Skin epidermis (tissue), 12 donors: ENCODE results near the gene SURF1.
"Not testable (repeated sequence)": the region's sequence is repeated elsewhere in the genome, so short reads cannot be mapped to it uniquely, and the experiment has no call there.

ENCODE experiments used
- H3K27ac ChIP-seq, 21 experiments: fragments of 200-600 bp; sonication (generic) in 11 of 21; one replicate each; pipeline ENCODE4 v1.5.0; 2020; ENCODE audit warnings: mild to moderate bottlenecking in 3 of 21, inconsistent platforms in 2 of 21, moderate library complexity in 2 of 21
- H3K4me3 ChIP-seq, 7 experiments: fragments of 200-600 bp; sonication (generic) in 2 of 7; one replicate each; pipeline ENCODE4 v1.5.0; 2020; ENCODE audit warnings: inconsistent platforms in 2 of 7, mild to moderate bottlenecking in 2 of 7, moderate library complexity in 1 of 7

The SURF1 gene

DNA sequence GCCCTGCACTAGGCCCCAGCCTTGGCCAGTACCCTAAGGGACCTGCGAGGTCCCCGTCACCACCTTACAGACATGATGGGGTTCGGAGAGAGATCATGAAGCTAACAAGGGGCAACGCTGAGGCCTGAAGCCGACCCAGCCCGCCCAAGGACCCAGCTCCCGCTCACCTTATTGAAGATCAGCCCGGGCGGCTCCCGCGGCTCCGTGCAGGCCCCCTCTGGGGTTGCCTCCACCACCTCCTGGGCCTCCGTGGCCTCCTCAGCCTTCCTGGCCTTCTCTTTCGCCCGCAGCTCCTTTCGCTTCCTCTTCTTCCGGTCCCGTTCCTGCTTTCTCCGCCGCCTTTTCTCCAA lies 23.9 kb downstream of the SURF1 start:
- H3K27ac ChIP-seq: no peak overlapping the region
- no peak overlapping the region for H3K4me3 ChIP-seq

DNA sequence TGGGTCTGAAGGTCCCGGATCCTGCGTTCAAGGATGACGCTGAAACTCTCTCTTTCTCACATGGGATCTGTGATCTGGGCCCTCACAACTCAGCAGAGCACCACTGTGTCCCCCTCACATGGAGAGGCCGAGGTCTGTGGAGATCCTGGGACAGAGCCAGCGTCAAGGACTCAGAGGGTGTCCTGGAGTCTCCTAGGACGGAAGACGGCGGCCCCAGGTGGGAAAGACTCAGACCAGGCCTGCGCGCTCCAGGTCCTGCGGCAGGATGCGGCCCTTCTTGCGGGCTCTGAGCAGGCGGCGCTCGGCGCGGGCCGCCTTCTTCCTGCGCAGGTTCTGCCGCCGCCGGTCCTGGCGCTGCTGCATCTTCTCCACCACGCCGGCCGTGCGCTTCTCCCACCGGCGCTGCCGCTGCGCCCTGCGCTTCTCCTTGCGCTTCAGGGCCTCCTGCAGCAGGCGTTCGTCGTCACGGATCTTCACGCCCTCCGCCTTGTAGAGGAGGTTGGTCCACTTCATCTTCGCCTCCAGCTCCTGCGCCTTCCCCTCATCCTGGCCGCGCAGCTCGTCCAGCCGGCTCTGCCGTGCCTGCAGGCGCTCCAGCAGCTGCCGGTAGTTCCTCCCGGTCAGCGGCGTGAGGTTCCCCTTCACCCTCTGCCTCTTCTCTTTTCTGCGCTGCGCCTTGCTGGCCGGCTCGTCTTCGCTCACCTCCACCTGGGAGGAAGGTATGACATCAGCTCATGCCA lies 24.5 kb downstream of the SURF1 start:
- H3K4me3 ChIP-seq: no peak overlapping the region
- H3K27ac ChIP-seq: no peak overlapping the region

DNA sequence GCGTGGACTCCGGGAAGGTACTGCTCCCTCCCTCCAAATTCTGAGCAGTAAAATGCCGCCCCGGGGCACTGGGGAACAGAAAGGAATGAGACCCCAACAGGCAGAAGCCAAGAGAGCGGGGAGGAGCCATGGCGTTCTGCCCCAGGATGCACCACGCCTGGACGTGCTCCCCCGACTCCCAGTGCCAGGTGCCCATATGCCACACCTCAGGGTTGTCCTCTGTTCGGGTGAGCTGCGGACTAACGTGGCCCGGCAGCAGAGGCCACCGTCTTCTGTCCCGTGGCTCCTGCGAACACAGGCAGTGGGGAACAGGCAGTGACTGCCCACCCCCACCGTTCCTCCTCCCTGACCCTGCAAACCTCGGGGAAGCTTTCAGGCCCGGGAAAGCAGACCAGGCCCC lies 25.1 kb downstream of the SURF1 start:
- Histone ChIP-seq H3K4me3 (no peak overlapping the region), H3K27ac (no peak overlapping the region)

DNA sequence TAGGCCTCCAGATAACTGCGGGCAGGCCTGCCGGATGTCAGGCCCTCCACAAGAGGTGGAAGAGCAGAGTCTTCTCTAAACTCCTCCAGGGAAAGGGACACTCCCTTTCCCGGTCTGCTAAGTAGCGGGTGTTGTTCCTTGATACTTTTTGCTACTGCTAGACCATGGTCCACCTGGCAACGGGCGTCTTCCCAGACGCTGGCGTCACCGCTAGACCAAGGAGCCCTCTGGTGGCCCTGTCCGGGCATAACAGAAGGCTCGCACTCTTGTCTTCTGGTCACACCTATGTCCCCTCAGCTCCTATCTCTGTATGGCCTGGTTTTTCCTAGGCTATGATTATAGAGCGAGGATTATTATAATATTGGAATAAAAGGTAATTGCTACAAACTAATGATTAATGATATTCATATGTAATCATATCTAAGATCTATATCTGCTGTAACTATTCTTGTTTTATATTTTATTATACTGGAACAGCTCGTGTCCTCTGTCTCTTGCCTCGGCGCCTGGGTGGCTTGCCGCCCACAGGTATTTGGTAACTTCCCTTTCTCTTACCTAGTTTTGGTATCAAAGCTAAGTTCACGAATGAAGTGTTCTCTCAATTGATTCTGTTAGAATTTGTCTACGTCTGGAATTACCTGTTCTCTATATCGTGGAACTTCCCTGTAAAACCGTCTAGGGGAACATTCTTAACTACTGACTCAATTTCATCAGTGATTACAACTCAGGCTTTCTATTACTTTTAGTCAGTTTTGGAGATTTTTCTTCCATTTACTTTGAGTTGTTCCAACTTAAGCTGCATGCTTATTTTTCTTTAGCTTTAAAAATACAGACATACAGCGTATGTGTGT lies 26.8 kb downstream of the SURF1 start:
- H3K27ac ChIP-seq: not testable (repeated sequence)

DNA sequence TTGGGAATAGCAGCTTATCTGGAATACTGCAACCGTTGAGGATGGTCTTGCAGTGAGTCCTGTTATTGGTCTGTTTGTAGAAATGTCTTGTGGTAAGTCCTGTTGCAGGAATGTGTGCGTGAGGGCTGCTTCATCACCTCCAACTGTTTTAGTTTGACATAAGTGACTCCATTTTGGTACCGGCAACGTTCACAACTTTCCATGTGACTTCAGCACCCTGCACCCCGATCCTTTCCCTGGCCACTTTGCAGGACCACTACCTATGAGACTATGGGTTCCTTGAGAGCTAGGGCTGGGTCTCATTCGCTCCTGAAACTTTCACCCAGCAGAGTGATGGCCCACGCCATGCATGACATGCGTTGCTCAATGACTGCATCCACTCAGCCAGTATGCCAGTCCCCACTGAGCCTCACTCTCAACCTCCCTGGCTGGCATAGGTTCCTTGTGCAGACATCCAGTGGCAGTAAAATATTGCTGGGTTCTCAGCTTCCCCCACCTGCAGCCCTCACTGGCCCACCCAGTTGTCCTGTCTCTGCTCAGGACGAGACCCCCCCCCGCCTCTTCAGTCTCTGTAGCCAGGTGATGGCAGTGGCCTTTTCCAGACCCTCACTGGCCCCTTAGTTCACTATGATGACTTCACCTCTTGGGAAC lies 28.3 kb downstream of the SURF1 start:
- no peak overlapping the region for H3K27ac ChIP-seq

More for the DNA sequence above, 26.8 kb downstream of the SURF1 start:
- not testable (repeated sequence) for H3K4me3 ChIP-seq

DNA sequence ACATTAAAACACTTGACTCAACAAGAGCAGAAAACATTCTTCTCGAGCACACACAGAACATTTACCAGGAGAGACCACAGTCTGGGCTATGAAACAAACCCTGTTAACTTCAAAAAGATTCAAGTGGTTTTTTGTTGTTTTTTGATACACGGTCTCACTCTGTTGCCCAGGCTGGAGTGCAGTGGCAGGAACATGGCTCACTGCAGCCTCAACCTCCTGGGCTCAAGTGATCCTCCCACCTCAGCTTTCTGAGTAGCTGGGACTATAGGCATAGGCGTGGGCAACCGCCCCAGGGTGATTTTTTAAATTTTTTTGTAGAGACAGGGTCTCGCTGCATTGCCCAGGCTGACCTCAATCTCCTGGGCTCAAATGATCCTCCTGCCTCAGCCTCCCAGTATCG lies 29.3 kb downstream of the SURF1 start:
- not testable (repeated sequence) for H3K4me3 ChIP-seq, H3K27ac ChIP-seq

More for the DNA sequence above, 28.3 kb downstream of the SURF1 start:
- H3K4me3 ChIP-seq: no peak overlapping the region

DNA sequence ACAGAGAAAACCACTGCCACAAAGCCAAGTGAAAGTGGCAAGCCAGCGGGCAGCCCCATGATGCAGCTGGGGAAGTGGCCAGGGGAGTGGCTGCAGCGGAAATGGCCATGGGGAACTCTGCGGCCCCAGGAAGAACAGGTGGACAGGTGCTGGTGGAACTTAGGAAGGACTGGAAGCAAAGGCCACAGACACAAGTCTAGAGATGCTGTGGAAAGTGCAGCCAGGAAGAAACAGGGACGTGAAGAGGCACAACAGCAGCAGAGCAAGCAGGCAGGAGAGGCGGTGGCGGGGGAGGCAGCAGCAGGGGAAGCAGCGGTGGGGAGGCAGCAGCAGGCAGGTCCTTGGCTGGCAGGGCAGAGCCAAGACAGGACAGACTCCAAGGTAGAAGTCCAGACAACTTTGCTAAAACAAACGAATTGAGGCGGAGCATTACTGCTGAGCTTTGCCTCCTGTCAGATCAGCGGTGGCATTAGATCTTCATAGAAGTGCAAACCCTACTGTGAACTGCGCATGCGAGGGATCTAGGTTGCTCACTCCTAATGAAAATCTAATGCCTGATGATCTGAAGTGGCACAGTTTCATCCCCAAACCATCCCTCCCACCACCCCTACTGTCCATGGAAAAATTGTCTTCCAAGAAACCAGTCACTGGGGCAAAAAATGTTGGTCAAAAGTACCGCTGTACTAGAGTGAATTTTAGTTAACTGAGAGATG lies 32.1 kb downstream of the SURF1 start:
- Histone ChIP-seq H3K4me3 (no peak overlapping the region), H3K27ac (no peak overlapping the region)

DNA sequence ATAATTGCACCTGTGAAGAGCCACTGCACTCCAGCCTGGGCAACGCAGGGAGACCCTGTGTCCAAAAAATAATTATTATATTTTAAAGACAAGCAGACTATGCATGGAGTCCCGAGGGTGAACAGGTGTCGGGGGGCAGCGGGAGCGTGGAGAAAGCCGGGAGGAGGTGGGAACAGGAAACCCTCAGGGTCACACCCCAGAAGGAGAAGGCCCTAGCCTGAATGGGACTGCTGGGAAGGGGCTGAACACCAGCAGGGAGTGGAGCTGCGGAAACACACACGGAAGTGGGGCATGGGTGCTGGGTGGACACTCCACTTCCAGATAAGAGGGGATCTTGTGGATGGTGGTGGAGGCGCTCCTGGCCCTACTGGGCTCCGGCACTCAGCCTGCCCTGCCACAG lies 33.1 kb downstream of the SURF1 start:
- Histone ChIP-seq H3K4me3 (no peak overlapping the region), H3K27ac (no peak overlapping the region)

DNA sequence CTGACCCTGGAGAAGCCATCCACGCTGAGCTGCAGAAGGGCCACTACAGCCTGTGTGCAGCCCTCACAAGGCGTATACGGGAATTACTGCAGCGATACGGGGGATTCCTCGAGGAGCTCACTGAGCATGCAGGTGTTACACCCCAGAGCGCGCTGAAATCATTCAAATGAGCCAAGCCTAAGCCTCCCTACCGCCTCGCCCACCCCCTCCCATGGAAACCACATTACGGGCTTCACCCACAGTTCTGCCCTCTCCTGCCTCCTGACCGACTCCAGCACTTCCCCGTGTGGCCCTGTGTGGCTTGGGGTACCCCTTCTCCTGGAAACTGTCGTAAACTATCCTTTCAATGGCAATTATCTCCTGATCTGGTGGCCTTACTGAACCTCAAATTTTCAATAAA lies 33.6 kb downstream of the SURF1 start:
- Histone ChIP-seq H3K27ac (no peak overlapping the region), H3K4me3 (no peak overlapping the region)

DNA sequence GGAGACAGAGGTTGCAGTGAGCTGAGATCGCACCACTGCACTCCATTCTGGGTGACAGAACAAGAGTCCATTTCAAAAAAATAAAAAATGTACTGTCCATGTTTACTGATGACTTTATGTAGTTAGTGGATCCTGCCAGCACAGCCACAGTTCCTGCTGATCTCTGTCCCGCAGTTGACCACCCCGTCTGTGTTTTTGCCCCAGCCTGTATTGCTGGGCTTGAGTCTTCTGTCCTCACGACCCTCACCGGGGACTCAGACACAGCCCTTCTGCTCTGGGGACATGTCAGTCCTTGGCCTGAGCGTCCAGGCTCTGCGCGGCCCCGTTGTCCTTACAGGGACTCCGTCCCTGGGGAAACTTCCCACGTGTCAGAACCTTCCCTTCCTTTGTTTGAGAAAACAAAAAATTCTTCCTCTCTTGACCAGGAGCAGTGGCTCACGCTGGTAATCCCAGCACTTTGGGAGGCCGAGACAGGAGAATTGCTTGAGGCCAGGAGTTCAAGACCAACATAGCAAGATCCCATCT lies 34.8 kb downstream of the SURF1 start:
- Histone ChIP-seq H3K27ac (no peak overlapping the region), H3K4me3 (no peak overlapping the region)

DNA sequence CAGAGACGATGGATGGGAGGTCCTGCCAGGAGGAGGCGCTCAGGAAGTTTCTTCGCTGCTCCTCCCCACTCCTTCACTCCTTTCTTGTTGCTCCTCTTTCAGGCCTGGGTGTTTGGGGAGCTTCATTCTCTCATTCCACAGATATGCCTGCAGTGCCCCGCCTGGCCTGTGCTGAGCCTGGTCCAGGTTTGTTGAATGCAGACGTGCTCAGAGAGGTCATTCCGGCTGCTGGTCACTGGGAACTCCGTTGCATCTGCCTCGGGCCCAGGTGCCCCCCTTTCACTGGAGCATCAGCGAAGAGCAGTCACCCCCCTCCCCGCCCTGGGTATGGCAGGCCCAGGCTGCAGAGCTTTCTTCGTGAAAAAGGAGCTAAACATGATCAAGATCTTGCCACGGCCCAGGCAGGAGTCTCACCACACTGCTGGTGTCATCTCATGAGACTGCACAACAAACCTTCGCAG lies 35.8 kb downstream of the SURF1 start:
- Histone ChIP-seq H3K27ac (no peak overlapping the region), H3K4me3 (no peak overlapping the region)

DNA sequence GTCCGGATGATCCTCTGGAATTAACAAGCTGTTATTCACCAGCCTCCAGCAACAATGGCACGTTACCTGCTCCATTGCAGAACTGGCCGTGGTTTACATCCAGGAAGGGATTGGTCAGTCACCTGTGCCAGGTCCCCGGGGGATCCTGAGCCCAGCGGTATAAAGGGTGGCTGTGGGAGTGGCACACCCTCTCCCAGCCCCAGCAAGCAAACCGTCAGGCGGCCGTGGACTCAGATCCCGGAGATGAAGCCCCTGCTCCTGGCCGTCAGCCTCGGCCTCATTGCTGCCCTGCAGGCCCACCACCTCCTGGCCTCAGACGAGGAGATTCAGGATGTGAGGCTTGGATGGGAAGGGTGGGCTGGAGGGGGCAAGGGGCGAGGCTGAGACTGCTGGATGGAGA lies 38.7 kb downstream of the SURF1 start:
- not testable (repeated sequence) for H3K27ac ChIP-seq, H3K4me3 ChIP-seq

DNA sequence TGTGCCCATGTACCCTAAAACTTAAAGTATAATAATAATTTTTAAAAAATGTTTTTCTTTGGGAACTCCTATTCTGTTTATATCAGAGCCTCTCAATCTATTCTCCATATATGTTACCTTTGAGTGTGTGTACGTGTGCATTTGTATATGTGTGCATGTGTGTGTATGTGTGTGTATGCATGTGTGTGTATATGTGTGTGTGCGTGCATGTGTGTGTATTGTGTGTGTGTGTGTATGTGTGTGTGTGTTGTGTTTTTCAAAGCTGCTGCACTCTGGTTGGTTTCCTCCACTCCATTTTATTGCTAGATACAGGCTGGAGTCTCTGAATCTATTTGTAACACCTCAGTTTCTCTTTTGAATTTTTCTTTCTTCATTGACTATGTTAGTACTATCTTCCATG lies 40.3 kb downstream of the SURF1 start:
- Histone ChIP-seq H3K4me3 (no peak overlapping the region), H3K27ac (no peak overlapping the region)

DNA sequence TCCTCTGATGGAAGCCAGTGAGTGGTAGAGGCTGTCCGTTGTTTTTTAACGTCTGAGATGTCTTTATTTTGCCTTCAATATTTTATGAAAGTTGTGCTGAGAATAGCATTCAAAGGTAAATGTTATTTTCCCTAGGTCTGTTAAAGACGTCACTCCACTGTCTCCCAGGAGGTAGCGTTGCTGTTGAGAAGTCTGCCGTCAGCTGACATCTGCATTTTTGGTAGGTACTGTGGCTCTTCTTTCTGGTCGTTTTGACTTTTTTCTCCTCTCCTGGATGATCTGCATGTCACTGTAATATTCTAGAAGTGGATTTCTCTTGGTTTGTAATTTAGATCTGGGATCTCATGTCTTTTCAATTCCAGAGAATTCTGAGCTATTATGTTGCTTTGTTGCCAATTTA lies 46.7 kb downstream of the SURF1 start:
- H3K4me3 ChIP-seq: no peak overlapping the region
- no peak overlapping the region for H3K27ac ChIP-seq

DNA sequence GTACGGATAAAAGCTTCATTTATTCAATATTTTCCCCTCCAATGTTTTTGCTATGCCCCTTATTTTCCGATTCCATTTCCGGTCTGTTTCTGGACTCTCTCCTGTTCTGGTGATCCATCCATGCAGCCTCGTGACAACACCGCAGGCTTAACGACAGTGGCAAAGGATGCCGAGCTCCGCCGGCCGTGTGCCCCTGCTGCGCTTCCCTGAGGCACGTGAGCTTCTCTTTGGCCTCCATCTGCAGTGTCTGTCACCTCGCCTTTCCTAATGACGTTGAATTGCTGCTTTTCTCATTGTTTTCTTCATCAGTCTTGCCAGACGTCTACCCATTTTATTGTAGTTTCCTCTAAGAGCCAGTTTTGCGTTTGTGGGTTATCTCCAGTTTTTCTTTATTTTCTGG lies 49.0 kb downstream of the SURF1 start:
- no peak overlapping the region for H3K27ac ChIP-seq

DNA sequence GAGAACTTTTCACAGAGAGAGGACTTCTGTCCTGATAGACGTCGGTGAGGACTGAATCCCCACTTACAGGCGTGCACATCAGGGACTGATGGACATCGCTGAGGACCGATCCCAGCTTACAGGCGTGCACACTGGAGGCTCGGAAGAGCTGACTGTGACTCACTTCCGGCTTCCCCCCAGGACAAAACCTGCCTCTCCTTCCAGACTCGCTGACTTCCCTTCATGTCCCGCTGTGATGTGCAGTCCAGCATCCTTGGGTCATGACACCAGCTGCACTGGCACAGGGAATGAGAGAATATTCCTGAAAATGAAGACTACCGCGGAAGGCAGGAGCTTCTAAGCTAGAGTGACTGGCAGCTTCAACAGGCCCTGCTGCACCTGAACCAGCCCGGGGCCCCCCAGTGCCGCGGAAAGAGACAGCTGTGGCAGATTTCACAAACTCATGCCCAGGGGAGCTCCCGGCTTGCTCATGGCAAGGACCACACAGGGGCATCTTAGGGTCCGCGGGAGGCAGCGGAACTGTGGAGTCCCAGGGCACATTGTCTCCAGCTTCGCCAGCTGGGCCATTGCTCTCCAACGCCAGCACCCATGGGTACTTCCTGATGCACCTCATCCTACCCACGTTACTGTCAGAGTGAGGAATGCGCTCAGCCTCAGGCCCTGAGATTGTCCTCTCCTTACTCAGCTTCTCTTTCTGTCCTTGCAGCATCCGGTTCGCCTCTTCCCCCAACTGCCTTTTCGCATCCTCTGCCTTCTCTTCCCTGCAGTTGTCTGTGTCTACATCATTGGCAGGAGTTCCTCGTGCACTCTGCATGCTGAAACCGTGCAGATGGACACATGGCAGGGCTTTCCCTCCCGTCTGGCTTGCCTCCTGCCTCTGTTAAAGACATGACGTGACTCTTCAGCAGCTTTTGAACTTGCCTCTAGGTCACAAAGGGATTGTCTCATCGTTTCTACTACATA lies 49.8 kb downstream of the SURF1 start:
- H3K4me3 ChIP-seq: no peak overlapping the region

More for the DNA sequence above, 49.0 kb downstream of the SURF1 start:
- no peak overlapping the region for H3K4me3 ChIP-seq

DNA sequence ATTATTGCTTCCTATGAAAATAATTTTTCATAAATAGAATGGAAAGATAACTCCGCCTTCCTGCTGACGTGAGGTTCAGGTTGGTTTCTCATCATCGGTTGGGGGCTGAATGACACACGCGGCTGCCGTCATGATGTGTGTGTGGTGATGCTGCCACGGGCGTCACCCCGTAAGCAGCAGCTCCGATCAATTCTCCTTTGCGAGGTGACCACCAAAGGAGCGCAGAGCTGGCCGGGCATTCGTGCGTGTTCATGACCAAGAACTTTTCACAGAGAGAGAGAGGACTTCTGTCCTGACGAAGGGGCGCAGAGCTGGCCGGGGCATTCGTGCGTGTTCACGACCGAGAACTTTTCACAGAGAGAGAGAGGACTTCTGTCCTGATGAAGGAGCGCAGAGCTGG lies 50.6 kb downstream of the SURF1 start:
- no peak overlapping the region for H3K27ac ChIP-seq

More for the DNA sequence above, 49.8 kb downstream of the SURF1 start:
- no peak overlapping the region for H3K27ac ChIP-seq

DNA sequence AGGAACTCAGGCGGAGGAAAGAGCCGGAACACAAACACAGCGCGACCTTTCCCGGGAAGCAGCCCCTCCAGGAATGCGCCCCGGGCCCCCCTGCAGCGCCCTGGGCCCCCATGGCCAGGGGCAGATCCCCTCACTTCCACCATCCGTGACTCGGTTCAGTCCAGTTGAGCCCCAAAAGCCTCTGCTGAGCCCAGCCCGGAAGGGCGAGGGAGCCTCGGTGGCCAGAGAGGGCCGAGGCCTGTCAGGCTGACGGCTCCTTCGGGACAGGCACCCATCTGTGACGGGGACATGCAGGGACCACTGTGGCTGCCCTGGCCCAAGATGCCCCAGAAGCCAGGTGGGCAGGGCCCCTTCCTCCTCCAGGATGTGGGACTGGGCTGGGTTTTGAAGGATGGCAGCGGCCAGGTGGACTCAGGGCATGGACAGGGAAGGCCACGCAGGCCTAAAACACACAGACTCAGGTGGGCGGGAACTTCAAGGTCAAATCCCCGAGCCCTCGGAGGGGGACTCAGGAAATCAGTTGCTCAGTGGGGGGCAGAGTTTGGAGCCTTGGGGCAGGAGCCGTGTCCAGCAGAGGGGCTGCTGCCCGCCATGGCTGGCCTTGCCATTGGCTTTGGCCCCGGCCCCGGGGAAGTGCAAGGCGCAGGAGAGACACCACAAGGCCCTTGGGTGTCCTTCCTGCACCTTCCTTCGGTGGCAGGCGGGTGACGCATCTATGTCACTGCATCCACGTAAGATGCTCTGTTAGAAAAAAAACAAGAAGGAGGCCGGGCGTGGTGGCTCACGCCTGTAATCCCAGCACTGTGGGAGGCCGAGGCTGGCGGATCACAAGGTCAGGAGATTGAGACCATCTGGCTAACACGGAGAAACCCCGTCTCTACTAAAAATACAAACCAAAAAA lies 51.6 kb downstream of the SURF1 start:
- H3K4me3 ChIP-seq: no peak overlapping the region

More for the DNA sequence above, 50.6 kb downstream of the SURF1 start:
- H3K4me3 ChIP-seq: no peak overlapping the region

More for the DNA sequence above, 51.6 kb downstream of the SURF1 start:
- H3K27ac ChIP-seq: no peak overlapping the region
